ENCODE data around the gene GALNT18. TPM values are rescaled to one million over a fixed set of nuclear protein-coding genes. Genes with fewer than 3 reads are reported as not detected.

Gene GALNT18
- total RNA-seq, 1 donor from 2014 or later = 5.5 TPM

- no peaks in the 10 kb centered on the region for H3K9me3 Mint-ChIP-seq
- H3K4me1 Mint-ChIP-seq (ENCODE audit: low read depth) = no peaks in the 10 kb centered on the region
- H3K27ac Mint-ChIP-seq = no peak overlapping the region
- DNase-seq (ENCODE audit: low spot score) = no peak
- intact Hi-C loops (cut with micrococcal nuclease) = no loop called here
- H3K36me3 Mint-ChIP-seq (ENCODE audit: low read depth) = no peaks in the 10 kb centered on the region
- no peak overlapping the region for H3K4me3 Mint-ChIP-seq (ENCODE audit: low read depth)
- no peaks in the 10 kb centered on the region for H3K27me3 Mint-ChIP-seq (ENCODE audit: low read depth)
Observed at GRCh38 chr11:11543656-11544055, 78.1 kb downstream of the GALNT18 start.

- Mint-ChIP-seq H3K36me3 (ENCODE audit: low read depth) (no peaks in the 10 kb centered on the region), H3K9me3 (no peaks in the 10 kb centered on the region), H3K4me3 (ENCODE audit: low read depth) (no peak overlapping the region), H3K27ac (no peak overlapping the region), H3K27me3 (ENCODE audit: low read depth) (no peaks in the 10 kb centered on the region), H3K4me1 (ENCODE audit: low read depth) (no peaks in the 10 kb centered on the region)
- DNase-seq (ENCODE audit: low spot score) = no peak
- intact Hi-C loops (cut with micrococcal nuclease) = no loop called here
Observed at GRCh38 chr11:11540157-11540556, 81.6 kb downstream of the GALNT18 start.

- H3K27me3 Mint-ChIP-seq (ENCODE audit: low read depth) = no peaks in the 10 kb centered on the region
- no peaks in the 10 kb centered on the region for H3K4me1 Mint-ChIP-seq (ENCODE audit: low read depth)
- intact Hi-C loops (cut with micrococcal nuclease) = no loop called here
Observed at GRCh38 chr11:11538277-11538960, 83.4 kb downstream of the GALNT18 start.

GRCh38 chr11:11537871-11538270 lies 83.9 kb downstream of the GALNT18 start:
- H3K4me1 Mint-ChIP-seq (ENCODE audit: low read depth) = no peaks in the 10 kb centered on the region
- intact Hi-C loops (cut with micrococcal nuclease) = no loop called here
- H3K27me3 Mint-ChIP-seq (ENCODE audit: low read depth) = no peaks in the 10 kb centered on the region
- H3K27ac Mint-ChIP-seq = no peak overlapping the region
- H3K36me3 Mint-ChIP-seq (ENCODE audit: low read depth) = no peaks in the 10 kb centered on the region
- H3K9me3 Mint-ChIP-seq = no peaks in the 10 kb centered on the region
- no peak overlapping the region for H3K4me3 Mint-ChIP-seq (ENCODE audit: low read depth)
- no peak for DNase-seq (ENCODE audit: low spot score)

More at GRCh38 chr11:11538277-11538960, 83.4 kb downstream of the GALNT18 start:
- Mint-ChIP-seq H3K27ac (no peak overlapping the region), H3K36me3 (ENCODE audit: low read depth) (no peaks in the 10 kb centered on the region), H3K4me3 (ENCODE audit: low read depth) (no peak overlapping the region), H3K9me3 (no peaks in the 10 kb centered on the region)
- no peak for DNase-seq (ENCODE audit: low spot score)

DNA sequence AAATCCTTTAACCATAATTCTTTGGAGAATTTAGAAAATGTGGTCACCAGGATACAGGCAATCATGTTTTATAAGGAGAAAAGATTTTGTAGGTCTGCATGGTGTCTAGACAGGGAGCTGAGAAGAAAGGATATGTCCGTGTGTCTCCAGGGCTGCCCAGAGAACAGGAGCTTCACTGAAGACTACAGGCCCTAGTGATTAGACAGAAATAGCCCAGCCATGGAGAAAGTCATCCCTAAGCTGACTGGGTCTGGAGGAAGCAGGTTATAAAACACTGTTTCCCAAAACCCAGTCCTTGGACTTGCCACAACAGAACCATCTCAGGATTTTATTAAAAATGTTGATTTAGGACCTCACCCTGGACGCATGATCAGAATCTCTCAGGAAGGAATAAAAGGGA lies 84.4 kb downstream of the GALNT18 start:
- H3K36me3 Mint-ChIP-seq (ENCODE audit: low read depth) = no peaks in the 10 kb centered on the region
- H3K27me3 Mint-ChIP-seq (ENCODE audit: low read depth) = no peaks in the 10 kb centered on the region
- no peaks in the 10 kb centered on the region for H3K4me1 Mint-ChIP-seq (ENCODE audit: low read depth)
- H3K4me3 Mint-ChIP-seq (ENCODE audit: low read depth) = no peak overlapping the region
- no peaks in the 10 kb centered on the region for H3K9me3 Mint-ChIP-seq
- intact Hi-C loops (cut with micrococcal nuclease) = no loop called here
- no peak overlapping the region for H3K27ac Mint-ChIP-seq
- no peak for DNase-seq (ENCODE audit: low spot score)

- no peaks in the 10 kb centered on the region for H3K9me3 Mint-ChIP-seq
- H3K4me3 Mint-ChIP-seq (ENCODE audit: low read depth) = no peak overlapping the region
- intact Hi-C loops (cut with micrococcal nuclease) = no loop called here
- no peaks in the 10 kb centered on the region for H3K4me1 Mint-ChIP-seq (ENCODE audit: low read depth)
- no peak overlapping the region for H3K27ac Mint-ChIP-seq
- DNase-seq (ENCODE audit: low spot score) = no peak
- no peaks in the 10 kb centered on the region for H3K27me3 Mint-ChIP-seq (ENCODE audit: low read depth)
- no peaks in the 10 kb centered on the region for H3K36me3 Mint-ChIP-seq (ENCODE audit: low read depth)
Observed at GRCh38 chr11:11536650-11537049, 85.2 kb downstream of the GALNT18 start.

GRCh38 chr11:11535611-11536010 lies 86.2 kb downstream of the GALNT18 start:
- intact Hi-C loops (cut with micrococcal nuclease) = no loop called here
- DNase-seq (ENCODE audit: low spot score) = no peak
- Mint-ChIP-seq H3K27ac (no peak overlapping the region), H3K27me3 (ENCODE audit: low read depth) (no peaks in the 10 kb centered on the region), H3K36me3 (ENCODE audit: low read depth) (no peaks in the 10 kb centered on the region), H3K4me3 (ENCODE audit: low read depth) (no peak overlapping the region), H3K9me3 (no peaks in the 10 kb centered on the region), H3K4me1 (ENCODE audit: low read depth) (no peaks in the 10 kb centered on the region)

GRCh38 chr11:11534981-11535380 lies 86.8 kb downstream of the GALNT18 start:
- intact Hi-C loops (cut with micrococcal nuclease) = no loop called here
- DNase-seq (ENCODE audit: low spot score) = no peak
- Mint-ChIP-seq H3K27me3 (ENCODE audit: low read depth) (no peaks in the 10 kb centered on the region), H3K27ac (no peak overlapping the region), H3K4me3 (ENCODE audit: low read depth) (no peak overlapping the region), H3K36me3 (ENCODE audit: low read depth) (no peaks in the 10 kb centered on the region), H3K4me1 (ENCODE audit: low read depth) (no peaks in the 10 kb centered on the region), H3K9me3 (no peaks in the 10 kb centered on the region)

GRCh38 chr11:11533751-11534150 lies 88.1 kb downstream of the GALNT18 start:
- DNase-seq (ENCODE audit: low spot score) = no peak
- intact Hi-C loops (cut with micrococcal nuclease) = no loop called here
- Mint-ChIP-seq H3K27me3 (ENCODE audit: low read depth) (no peaks in the 10 kb centered on the region), H3K27ac (no peak overlapping the region), H3K4me3 (ENCODE audit: low read depth) (no peak overlapping the region), H3K36me3 (ENCODE audit: low read depth) (no peaks in the 10 kb centered on the region), H3K9me3 (no peaks in the 10 kb centered on the region), H3K4me1 (ENCODE audit: low read depth) (no peaks in the 10 kb centered on the region)

GRCh38 chr11:11533057-11533456 lies 88.7 kb downstream of the GALNT18 start:
- H3K27me3 Mint-ChIP-seq (ENCODE audit: low read depth) = no peaks in the 10 kb centered on the region
- no peak overlapping the region for H3K27ac Mint-ChIP-seq
- no peaks in the 10 kb centered on the region for H3K36me3 Mint-ChIP-seq (ENCODE audit: low read depth)
- intact Hi-C loops (cut with micrococcal nuclease) = no loop called here
- no peak overlapping the region for H3K4me3 Mint-ChIP-seq (ENCODE audit: low read depth)
- H3K9me3 Mint-ChIP-seq = no peaks in the 10 kb centered on the region
- DNase-seq (ENCODE audit: low spot score) = no peak
- H3K4me1 Mint-ChIP-seq (ENCODE audit: low read depth) = no peaks in the 10 kb centered on the region

DNA sequence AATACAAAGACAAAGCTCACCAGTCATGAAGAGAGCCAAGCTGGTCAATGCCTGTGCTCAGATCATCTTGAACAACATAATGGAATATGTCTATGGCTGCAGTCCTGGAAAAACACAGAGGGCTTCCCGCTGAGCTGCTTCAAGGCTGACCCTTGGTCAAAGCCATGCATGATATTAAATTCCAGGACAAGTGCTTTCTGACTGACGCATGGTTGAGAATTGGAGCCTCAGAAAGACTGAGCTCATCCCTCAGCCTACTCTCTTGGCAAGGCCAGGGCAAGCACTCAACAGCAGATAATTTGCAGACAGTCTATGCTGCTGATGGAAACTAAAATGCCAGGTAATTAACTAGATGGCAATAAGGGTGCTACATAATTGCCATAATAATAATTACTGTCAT lies 89.2 kb downstream of the GALNT18 start:
- intact Hi-C loops (cut with micrococcal nuclease) = no loop called here
- no peaks in the 10 kb centered on the region for H3K36me3 Mint-ChIP-seq (ENCODE audit: low read depth)
- H3K27me3 Mint-ChIP-seq (ENCODE audit: low read depth) = no peaks in the 10 kb centered on the region
- no peaks in the 10 kb centered on the region for H3K9me3 Mint-ChIP-seq
- no peaks in the 10 kb centered on the region for H3K4me1 Mint-ChIP-seq (ENCODE audit: low read depth)
- no peak overlapping the region for H3K27ac Mint-ChIP-seq
- H3K4me3 Mint-ChIP-seq (ENCODE audit: low read depth) = no peak overlapping the region
- DNase-seq (ENCODE audit: low spot score) = no peak

DNA sequence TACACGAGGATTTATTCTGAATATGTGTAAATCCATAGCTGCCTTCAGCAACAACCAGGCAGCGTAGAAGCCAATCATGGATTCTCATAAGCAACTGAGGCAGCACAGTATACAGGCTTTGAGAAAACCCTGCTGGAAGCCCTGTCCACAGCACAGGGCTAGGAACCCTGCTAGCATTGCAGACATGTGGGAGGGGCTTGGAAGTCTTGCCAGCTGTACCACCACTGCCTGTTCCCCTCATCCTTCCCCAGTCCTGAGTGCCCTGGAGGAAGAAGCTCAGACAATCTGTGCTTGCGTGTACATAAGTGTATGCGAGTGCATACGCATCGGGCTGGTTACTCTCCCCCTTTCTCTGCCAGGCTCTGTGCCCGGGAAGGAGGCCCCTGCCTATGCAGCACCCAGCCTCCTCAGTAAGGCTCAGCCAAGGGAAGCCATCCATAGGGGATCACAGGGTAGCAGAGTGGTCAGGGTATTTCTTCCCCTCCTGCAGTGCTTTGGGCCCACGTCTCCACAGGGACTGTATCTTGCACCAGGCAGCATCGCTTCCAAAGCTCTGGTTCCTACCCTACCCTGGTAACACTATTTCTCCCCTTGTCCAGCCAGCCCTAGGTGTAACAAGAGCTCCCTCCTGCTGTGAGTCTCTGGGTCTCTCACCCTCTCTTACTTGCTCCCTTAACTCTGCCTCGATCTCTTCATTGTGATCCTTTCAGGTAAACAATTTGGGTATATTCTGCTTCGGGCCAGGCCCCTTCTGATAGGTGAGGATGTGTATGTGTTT lies 90.5 kb downstream of the GALNT18 start:
- H3K27ac Mint-ChIP-seq = no peak overlapping the region
- intact Hi-C loops (cut with micrococcal nuclease) = no loop called here
- no peak for DNase-seq (ENCODE audit: low spot score)
- H3K4me3 Mint-ChIP-seq (ENCODE audit: low read depth) = no peak overlapping the region
- H3K36me3 Mint-ChIP-seq (ENCODE audit: low read depth) = no peaks in the 10 kb centered on the region
- H3K9me3 Mint-ChIP-seq = no peaks in the 10 kb centered on the region
- H3K27me3 Mint-ChIP-seq (ENCODE audit: low read depth) = no peaks in the 10 kb centered on the region
- H3K4me1 Mint-ChIP-seq (ENCODE audit: low read depth) = no peaks in the 10 kb centered on the region

DNA sequence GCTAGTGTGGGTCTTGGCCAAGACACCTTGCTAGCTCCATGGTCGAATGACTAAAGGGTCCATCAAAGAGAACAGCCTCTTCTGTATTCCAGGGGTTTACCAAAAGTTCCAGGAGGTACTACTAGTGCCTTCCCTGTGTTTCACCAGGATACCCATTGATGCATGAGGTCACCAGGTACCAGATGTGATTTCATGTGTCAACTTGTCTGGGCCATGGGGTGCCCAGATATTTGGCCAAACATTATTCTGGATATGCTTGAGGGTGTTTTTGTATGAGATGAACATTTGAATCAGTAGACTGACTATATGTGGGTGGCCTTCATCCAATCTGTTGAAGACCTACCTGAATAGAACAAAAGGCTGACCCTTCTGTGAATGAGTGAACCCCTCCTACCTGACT lies 92.8 kb downstream of the GALNT18 start:
- intact Hi-C loops (cut with micrococcal nuclease) = no loop called here

More for the DNA sequence above, 92.8 kb downstream of the GALNT18 start:
- H3K9me3 Mint-ChIP-seq = no peaks in the 10 kb centered on the region
- DNase-seq (ENCODE audit: low spot score) = no peak
- H3K27me3 Mint-ChIP-seq (ENCODE audit: low read depth) = no peaks in the 10 kb centered on the region
- no peaks in the 10 kb centered on the region for H3K36me3 Mint-ChIP-seq (ENCODE audit: low read depth)
- no peak overlapping the region for H3K27ac Mint-ChIP-seq
- H3K4me1 Mint-ChIP-seq (ENCODE audit: low read depth) = peaks cover 11% of the 10 kb centered on the region
- no peak overlapping the region for H3K4me3 Mint-ChIP-seq (ENCODE audit: low read depth)
